Right lobe of liver (tissue), 6 donors: ENCODE measurements around the gene ZNF670. TPM values are rescaled to one million over a fixed set of nuclear protein-coding genes. Genes with fewer than 3 reads are reported as not detected.
A peak's percentile ranks its signal among the peaks of the same experiment; 100 is the strongest.

Experiments
- ATAC-seq, 4 donors: fragments of 200-7000 bp; cut with Tn5 transposase; one replicate each; pipeline ENCODE4 v1.9.1; 2020; ENCODE audit warnings: mild to moderate bottlenecking in 4 of 4, moderate library complexity in 4 of 4
- DNase-seq, 3 donors: peaks; one replicate each; pipeline ENCODE4 v3.0.0-alpha.2; 2020
- H3K27ac ChIP-seq, 3 donors: fragments of 200-600 bp; one replicate each; pipeline ENCODE4 v1.8.0; 2022
- H3K27me3 ChIP-seq, 2 donors: fragments of 200-600 bp; one replicate each; pipeline ENCODE4 v1.8.0; 2022
- H3K36me3 ChIP-seq, 4 donors: fragments of 200-600 bp; sonication (generic) in 1 of 4; one replicate each; pipeline versions ENCODE4 v1.5.1 to v1.8.0; 2017 to 2022; ENCODE audit warnings: control low read depth in 1 of 4
- H3K4me1 ChIP-seq, 4 donors: fragments of 200-600 bp; sonication (generic) in 1 of 4; one replicate each; pipeline versions ENCODE4 v1.5.1 to v1.8.0; 2017 to 2022; ENCODE audit warnings: control low read depth in 1 of 4
- H3K4me3 ChIP-seq, 3 donors: fragments of 200-600 bp; one replicate each; pipeline ENCODE4 v1.8.0; 2022
- H3K9me3 ChIP-seq, 4 donors: fragments of 200-600 bp; sonication (generic) in 1 of 4; one replicate each; pipeline versions ENCODE4 v1.5.1 to v1.8.0; 2017 to 2022; ENCODE audit warnings: control low read depth in 1 of 4
- CTCF ChIP-seq, 4 donors: fragments of 200-600 bp in 3 of 4; fragments of 450-650 bp in 1 of 4; IDR thresholded peaks; one replicate each; pipeline versions ENCODE4 v1.5.1 to v1.8.0; 2016 to 2022; ENCODE audit warnings: antibody characterized with exemption in 4 of 4, mild to moderate bottlenecking in 2 of 4
- POLR2A ChIP-seq: fragments of 450-650 bp; IDR thresholded peaks from one replicate; pipeline ENCODE4 v1.6.1; 2017; ENCODE audit warnings: antibody characterized with exemption, mild to moderate bottlenecking
- WGBS: methylation state at CpG from one replicate; pipeline ENCODE4 v1.1.6; 2018; ENCODE audit warnings: low coverage, low lambda C conversion rate; ENCODE audit not compliant: insufficient coverage; ENCODE audit errors: missing lambda C conversion rate; 5-methylcytosine and 5-hydroxymethylcytosine counted together
- intact Hi-C, 2 donors: fragments of 100-400 bp; cut with DNase I; formaldehyde crosslinking; loops; one replicate each; pipeline versions ENCODE4 v1.11.2 to v1.14.1; 2022
- total RNA-seq, 6 experiments: library from RNA; depleted of rRNA in 2 of 6; stranded (reverse); fragments of >200 nt in 2 of 6; fragmentation: NEBNext Ultra II Directional in 3 of 6; extraction: Animal tissue kit (Norgen Biotek cat#: 25700) in 3 of 6; gene quantifications; one replicate each; pipeline versions ENCODE4 v1.1.0 to v1.2.4, GENCODE V29; 2016 to 2023
- donor health status: DM: no; HTN: yes; CAD: no.
- donor health status: DM: no; HTN: no; CAD: no.
- donor health status: DM: no; HTN: no; CAD: no.
- donor health status: DM: no; HTN: yes; CAD: no.
- donor health status: DM: no; HTN: yes; CAD: no.

The ZNF670 gene
- total RNA-seq, 6 experiments from 2014 or later = 0.79 to 2.7 (median 1.5) TPM

DNA sequence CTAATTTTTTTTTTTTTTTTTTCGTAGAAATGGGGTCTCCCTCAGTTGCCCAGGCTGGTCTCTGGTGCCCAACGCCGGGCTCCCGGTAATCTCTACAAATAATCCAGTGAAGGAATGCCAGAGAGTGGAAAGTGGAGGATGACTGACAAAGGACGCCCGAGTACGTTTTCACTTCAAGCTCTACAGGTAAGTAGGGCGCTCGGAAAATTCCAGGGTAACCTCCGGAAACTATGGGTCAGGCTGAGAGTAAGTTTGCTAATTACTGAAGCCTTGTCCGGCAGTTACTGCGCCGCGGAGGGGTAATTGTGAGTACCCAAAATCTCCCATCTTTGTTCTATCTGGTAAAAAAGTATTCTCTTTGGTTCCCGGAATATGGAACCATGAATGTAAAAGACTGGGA is 27.4 kb upstream of the ZNF670 start:
- intact Hi-C loops = no loop called here
- 90% methylated on average over 15 of the region's 15 CpGs for WGBS
- H3K4me3 ChIP-seq = no peak overlapping the region
- no peaks in the 10 kb centered on the region for H3K4me1 ChIP-seq
- DNase-seq (no peak), ATAC-seq (no peak)
- H3K27ac ChIP-seq = no peak overlapping the region
- peaks cover 0 to 8% (median 5%) of the 10 kb centered on the region in 4 donors for H3K36me3 ChIP-seq
- TF ChIP-seq CTCF (IDR thresholded peaks at IDR 0.05) (no peak), POLR2A (no peak)
- no peaks in the 10 kb centered on the region for H3K27me3 ChIP-seq
- H3K9me3 ChIP-seq = peaks cover 0 to 16% (median 4%) of the 10 kb centered on the region in 4 donors

DNA sequence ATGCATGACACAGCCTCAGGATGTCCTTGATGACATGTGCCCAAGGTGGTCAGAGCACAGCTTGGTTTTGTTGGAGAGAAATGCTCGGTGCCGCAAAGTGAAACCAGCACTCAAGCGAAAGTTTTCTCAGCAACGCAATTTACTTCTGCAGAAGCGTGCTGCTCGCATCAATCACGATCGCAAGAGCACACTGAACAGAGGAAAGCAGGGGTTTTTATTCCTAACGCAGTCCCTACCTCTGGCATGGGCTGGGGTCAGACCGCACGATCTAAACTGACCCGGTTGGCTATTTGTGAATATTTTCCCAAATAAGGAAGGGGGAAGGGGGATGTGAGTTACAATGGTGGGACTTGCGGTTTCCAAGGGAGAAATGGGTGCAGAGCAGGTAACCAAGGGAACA is 26.4 kb upstream of the ZNF670 start:
- intact Hi-C loops = no loop called here
- no peak overlapping the region for H3K27ac ChIP-seq
- DNase-seq (no peak), ATAC-seq (no peak)
- H3K27me3 ChIP-seq = no peaks in the 10 kb centered on the region
- H3K4me1 ChIP-seq = no peaks in the 10 kb centered on the region
- peaks cover 0 to 25% (median 7%) of the 10 kb centered on the region in 4 donors for H3K9me3 ChIP-seq
- WGBS = 85% methylated on average over 9 of the region's 13 CpGs
- no peak for TF ChIP-seq POLR2A
- no peak for TF ChIP-seq CTCF (IDR thresholded peaks at IDR 0.05)
- peak overlapping the region in 1 of 3 donors; percentile 82 for H3K4me3 ChIP-seq
- H3K36me3 ChIP-seq = peaks cover 0 to 17% (median 9%) of the 10 kb centered on the region in 4 donors

DNA sequence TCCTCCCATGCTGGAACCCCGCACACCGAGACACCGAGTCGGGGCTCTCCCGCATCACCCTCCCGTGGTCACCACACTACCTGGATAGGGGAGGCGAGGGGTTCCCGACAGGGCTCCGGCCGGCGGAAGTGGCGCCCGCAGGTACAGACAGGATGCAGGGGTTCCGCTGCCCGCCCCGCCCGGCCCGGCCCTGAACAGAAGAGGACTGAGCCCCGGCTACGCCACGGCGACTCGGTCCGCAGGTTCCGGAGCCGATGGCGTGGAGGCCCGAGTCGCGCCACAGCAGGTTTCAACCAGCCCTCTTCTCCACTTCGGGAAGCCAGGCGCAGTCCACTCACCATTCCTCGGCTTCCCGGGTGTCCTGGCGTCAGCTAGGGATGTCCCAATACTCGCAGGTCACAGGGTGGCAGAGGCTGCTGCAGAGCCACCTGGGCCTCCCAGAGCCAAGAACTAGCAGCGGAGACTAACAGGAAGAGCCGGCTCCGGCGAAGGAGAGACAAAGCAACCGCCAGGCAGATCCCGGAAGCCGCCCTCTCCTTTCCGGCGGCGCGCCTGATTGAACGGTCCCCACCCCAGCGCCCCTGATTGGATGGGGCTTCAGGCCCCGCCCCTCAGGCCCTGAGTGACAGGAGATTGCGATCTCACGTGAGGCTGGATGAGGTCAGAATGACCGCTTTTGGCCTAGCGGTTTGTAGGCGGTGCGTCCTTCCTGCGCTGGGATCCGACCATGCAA is 25.4 kb upstream of the ZNF670 start, which contains the start of gene ZNF669:
Gene ZNF669, minus strand, starts transcription at position 498 of the 733 bp plus-strand sequence. Its CDS starts 157 bp downstream, at position 341.
- Histone ChIP-seq H3K36me3 (peaks cover 0 to 18% (median 10%) of the 10 kb centered on the region in 4 donors), H3K27ac (peak within 1 kb of the TSS; percentile 28 to 79 (median 42)), H3K4me3 (peak within 1 kb of the TSS; percentile 61 to 82 (median 79)), H3K4me1 (no peaks in the 10 kb centered on the region), H3K9me3 (peaks cover 0 to 25% (median 7%) of the 10 kb centered on the region in 4 donors), H3K27me3 (no peaks in the 10 kb centered on the region)
- DNase-seq = peak; percentile 94 to 97 (median 96)
- WGBS = 2% methylated on average over 15 of the region's 58 CpGs
- ATAC-seq = peak; percentile 99 to 100 (median 100)
- intact Hi-C loops = no loop called here
- TF ChIP-seq CTCF (IDR thresholded peaks at IDR 0.05) (no peak), POLR2A (peak; percentile 84)

DNA sequence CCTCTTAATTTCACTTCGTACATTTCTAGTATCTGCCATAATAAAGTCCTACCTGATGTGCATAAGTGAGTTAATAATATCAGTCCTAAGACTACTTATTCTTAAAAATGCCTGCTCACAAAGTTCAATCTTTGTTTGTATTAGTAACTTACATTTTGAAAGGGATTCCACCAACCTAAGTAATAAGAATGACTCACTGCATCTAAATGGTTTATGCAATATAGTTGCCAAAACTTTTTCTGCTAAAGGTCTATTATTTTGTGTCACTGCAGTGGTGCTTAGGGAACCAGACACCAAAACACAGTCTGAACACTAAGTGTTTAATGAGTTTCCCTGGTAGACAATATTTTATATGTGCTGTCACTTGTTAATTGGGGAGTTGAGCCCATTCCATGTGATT is 23.8 kb upstream of the ZNF670 start:
- no peak for DNase-seq
- peaks cover 0 to 18% (median 10%) of the 10 kb centered on the region in 4 donors for H3K36me3 ChIP-seq
- TF ChIP-seq POLR2A = no peak
- no peak for TF ChIP-seq CTCF (IDR thresholded peaks at IDR 0.05)
- no peak overlapping the region for H3K4me3 ChIP-seq
- H3K27ac ChIP-seq = no peak overlapping the region
- WGBS = 71% methylated on average over 1 of the region's 1 CpG
- H3K4me1 ChIP-seq = no peaks in the 10 kb centered on the region
- no peak for ATAC-seq
- intact Hi-C loops = no loop called here
- H3K27me3 ChIP-seq = no peaks in the 10 kb centered on the region
- peaks cover 0 to 25% (median 7%) of the 10 kb centered on the region in 4 donors for H3K9me3 ChIP-seq
